ENCODE data around the gene USP33.
"Not testable (repeated sequence)": the region's sequence is repeated elsewhere in the genome, so short reads cannot be mapped to it uniquely, and the experiment has no call there.

Gene USP33

DNA sequence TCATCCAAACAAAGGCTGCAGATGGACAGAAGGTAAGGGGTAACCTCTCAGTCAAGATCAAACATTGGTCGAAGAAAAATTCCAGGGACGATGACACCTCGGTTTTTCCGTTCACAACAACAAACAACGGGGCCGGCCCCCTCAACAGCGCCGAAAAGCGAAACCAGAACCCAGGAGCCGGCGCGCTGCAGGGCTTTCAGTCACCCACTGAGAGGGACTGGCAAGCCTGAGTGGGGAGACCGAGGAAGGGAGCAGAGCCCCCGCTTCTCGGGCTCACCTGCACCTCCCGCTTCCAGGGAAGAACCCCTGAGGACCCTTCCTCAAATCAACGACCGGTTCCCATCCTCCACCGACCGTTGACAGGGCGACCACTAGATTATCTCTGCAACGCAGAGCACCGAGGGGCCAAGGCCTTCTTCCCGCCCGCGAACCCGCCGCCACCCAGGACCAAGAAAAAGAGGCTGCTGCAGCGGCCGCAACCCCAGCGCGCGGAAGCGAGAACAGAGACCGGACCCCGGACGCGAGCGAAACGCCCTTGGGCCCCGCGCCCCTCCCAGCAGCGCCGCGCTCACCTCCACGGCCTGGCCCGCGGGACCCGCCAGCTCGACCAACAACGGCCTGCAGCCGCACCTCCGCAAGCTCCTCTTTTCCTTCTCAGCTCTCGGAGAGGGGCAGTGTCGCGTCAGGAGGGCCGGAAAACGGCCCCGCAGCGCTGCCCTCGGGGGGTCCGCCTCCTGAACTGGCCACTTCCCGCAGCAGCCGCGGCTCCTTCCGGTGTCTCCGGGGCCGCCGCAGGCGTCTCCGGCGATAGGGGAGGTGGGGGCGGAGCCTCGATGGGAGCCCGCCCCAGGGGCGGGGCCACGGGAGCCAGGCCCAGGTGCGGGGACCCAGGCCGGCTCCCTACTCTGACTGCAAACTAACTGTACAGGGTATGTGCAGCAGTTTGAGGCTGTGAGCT lies at the start of gene USP33:
USP33 (minus strand) TSS at position 782 of the 958 bp plus-strand sequence. CDS start 18,155 bp downstream, outside the sequence.
- peak; percentile 90 for DNase-seq (ENCODE audit: low spot score)

DNA sequence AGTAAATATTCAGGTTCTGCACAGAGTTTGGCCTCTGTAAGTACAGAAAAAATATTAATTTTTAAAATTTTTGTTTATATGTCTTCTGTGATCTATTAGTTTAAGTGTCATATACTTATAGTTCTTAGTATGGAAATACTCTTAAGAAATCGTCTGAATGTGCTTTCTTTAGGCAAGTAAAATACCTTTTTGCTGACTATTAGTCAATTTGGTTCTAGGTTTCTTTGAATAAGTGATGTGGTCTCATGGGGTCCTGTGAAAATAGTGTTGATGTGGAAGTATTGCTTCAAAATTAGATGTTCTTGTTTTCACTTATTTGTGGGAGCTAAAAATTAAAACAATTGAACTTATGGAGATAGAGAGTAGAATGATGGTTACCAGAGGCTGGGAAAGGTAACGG lies 43.7 kb upstream of the USP33 start:
- no peak for DNase-seq (ENCODE audit: low spot score)

DNA sequence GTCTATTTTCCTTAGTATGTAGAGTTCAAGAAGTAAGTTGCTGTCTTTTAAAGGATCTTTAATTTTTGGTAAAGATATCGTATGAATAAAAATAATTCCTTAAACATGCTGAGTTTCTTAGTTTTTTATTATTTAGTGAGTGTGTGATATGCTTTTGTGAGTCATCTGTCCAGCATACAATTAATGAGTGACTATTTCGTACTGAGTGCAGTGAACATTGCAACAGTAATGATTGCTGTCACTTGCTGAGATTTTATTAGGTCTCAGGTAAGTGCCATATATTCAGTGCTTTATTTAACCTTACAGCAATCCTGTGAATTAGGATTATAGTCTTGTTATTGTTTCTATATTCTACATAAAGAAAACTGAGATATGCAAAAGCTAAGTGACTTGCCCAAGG lies 42.4 kb upstream of the USP33 start:
- DNase-seq (ENCODE audit: low spot score), result no peak

DNA sequence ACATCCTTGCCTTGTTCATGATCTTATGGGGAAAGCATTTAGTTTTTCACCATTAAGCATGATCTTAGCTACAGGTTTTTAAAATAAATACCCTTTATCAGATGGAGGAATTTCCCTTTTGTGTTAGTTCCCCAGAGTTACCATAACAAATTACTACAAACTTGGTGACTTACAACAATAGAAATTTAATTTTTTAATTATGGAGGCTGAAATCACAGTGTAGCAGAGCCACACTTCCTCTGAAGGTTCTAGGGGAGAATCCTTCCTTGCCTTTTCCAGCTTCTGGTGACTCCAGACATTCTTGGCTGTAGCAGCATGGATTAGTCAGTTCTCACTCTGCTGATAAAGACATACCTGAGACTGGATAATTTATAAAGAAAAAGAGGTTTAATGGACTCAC lies 38.3 kb upstream of the USP33 start:
- DNase-seq (ENCODE audit: low spot score), result no peak

DNA sequence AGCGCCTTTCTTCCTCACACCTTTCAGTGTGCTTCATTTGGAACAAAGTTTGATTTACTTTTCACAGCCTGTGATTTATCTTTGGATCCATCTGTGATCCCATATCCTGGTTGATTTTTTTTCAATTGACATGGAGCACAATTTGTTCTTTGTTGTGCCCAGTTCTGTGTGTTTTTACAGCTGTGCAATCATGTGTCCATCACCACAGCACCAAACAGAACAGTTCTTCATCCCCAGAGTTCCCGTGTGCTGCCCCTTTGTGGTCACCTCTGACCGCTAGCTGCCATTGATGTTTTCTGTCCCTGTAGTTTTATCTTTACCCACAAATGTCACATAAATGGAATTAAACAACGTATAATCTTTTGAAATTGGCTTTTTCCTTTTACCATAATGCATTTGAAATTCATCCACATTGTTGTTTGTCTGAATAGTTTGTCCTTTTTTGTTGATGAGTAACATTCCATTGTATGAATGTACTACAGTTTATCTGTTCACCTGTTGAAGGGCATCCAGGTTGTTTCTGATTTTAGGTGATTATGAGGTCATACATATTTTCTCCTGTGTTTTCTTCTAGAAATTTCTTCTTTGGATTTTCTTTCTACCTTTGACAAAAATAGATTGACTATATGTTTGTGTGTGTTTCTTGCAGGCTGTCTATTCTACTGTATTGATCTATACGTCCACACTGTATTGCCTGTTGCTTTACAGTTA lies 37.2 kb upstream of the USP33 start:
- no peak for DNase-seq (ENCODE audit: low spot score)

DNA sequence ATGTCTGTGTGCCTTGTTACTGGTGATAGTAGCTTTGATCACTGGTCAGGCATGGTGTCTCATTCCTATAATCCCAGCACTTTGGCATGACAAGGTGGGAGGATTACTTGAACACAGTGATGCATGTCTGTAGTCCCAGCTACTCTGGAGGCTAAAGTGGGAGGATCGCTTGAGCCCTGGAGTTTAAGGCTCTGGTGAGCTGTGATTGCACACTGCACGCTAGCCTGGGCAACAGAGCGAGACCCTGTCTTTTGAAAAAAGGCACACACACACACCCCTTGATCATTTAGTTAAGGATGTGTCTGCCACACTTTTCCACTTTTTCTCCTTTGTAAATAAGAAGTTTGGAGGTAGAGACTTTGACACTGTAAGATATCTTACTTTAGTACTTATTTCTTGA lies 34.9 kb upstream of the USP33 start:
- DNase-seq (ENCODE audit: low spot score), result no peak

DNA sequence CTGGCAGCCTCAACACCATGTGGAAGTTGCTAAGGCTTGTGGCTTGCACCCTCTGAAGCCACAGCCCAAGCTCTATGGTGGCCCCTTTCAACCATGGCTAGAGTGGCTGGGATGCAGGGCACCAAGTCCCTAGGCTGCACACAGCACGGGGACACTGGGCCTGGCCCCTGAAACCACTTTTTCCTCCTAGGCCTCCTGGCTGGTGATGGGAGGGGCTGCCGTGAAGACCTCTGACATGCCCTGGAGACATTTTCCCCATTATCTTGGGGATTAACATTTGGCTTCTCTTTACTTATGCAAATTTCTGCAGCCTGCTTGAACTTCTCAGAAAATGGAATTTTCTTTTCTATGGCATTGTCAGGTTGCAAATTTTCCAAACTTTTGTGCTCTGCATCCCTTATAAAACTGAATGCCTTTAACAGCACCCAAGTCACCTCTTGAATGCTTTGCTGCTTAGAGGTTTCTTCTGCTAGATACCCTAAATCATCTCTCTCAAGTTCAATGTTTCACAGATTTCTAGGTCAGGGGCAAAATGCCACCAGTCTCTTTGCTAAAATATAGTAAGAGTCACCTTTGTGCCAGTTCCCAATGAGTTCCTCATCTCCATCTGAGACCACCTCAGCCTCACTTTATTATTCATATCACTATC lies 26.6 kb upstream of the USP33 start:
- not testable (repeated sequence) for DNase-seq (ENCODE audit: low spot score)

DNA sequence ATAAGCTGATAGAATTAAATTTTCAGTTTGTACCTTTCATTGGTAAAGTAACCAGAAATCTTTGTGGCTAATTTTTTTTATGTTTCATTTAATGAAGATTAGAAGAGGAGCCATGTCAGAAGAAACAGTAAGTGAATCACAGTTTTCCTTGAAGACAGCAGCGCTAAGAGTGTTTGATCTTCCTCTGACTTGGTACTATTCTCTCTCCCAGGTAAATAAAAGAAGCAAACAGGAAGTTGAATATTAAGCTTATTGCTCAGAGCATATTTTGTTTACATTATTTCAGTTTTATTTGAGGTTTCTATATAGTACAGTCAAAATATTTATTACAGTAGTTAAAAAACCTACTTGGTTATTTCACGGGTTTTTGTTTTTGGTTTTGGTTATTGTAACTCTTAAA lies 23.5 kb upstream of the USP33 start:
- DNase-seq (ENCODE audit: low spot score), result no peak

DNA sequence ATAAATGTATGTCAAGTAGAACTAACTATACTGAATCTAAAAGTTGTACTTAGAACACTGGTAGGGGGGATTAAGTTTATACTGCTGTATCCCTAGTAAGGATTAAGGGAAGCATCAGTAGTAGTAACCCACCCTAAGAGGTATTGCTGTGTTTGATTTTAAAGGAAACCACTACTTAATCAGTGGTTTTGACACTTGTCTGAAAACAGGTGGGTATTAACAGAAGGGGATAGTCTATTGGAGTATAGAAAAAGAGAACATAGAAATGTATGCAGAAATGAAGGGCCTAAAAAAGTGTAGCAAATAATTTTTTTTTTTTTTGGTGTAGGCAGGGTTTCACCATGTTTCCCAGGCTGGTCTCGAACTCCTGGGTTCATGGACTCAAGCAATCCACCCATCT lies 22.0 kb upstream of the USP33 start:
- no peak for DNase-seq (ENCODE audit: low spot score)

DNA sequence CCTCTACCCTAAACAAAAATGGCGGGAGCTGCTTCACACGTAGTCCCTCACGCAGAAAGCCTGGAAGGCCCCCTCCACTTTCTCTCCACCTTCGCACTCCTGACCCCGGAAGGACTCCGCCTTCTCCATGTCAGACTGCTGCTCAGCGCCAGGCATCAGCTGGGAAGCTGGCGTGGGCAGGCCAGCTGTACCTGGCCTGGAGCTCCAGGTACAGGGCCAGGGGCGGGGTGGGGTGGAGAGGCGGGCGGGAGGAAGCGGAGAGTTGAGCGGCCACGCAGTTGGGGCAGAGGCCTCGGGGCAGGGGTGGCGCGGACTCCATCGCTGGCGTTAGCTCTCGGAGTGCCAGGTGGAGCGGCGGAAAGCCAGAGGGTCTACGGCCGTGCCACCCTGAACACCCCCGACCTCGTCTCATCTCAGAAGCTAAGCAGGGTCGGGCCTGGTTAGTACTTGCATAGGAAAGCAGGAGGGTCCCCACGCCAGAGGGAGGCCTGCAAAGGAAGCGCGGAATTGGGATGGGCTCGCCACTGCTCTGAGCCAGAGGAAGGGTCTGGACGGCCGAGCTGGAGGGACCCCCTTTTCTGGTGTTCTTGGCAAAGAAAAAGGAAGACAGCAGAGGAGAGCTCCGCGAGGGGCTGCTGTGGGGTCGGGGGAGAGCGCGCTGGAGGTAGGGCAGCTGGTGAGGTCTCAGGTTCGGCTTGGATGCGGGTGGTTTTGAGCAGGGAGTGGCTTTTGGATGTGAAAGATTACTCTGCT lies 20.1 kb upstream of the USP33 start, which contains the start of gene MIGA1:
MIGA1 (plus strand) TSS at position 121 of the 753 bp plus-strand sequence. CDS start 3,604 bp downstream, outside the sequence.
- DNase-seq (ENCODE audit: low spot score), result peak; percentile 87

DNA sequence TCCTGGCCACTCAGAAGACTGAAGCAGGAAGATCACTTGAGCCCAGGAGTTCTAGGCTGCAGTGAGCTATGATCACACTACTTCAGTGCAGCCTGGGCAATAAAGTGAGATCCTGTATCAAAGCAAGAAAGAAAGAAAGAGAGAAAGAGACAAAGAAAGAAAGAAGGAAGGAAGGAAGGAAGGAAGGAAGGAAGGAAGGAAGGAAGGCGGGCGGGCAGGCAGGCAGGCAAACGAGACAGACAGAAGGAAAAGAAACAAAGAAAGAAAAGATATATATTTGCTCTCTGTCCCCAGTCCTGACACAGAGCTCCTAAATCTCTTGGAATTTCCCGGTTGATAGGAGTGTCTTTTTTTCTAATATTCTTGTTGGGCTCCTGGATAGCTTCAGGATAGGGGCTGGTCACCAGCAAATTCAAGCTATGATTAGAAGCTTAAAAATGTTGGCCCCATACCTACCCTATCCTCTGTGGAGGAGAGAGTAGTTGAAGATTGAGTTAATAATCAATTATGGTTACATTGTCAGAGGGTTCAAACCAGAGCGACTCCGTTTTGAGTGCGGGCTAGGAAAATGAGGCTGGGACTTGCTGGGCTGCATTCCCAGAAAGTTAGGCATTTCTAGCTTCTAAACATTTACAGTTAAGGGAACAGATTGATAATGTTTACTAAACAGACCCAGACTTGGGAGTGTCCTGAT lies 16.5 kb upstream of the USP33 start:
- no peak for DNase-seq (ENCODE audit: low spot score)

DNA sequence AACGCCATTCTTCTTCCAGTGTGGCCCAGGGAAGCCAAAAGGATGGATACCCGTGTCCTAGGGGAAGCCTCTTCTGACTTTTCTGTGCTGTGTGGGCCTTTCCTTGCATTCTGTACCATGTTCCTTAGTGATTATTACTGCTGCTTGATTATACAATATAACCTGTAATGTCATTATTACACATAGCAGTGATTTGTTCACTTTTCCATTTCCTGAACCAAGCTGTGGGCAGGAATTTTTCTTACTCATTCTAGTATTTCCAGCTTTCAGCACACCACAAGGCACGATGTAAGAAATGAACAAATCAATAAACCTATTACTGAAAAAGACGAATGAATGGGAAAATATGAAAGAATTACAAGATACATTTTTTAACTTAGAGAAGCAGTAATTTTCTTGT lies 8.4 kb upstream of the USP33 start:
- no peak for DNase-seq (ENCODE audit: low spot score)

DNA sequence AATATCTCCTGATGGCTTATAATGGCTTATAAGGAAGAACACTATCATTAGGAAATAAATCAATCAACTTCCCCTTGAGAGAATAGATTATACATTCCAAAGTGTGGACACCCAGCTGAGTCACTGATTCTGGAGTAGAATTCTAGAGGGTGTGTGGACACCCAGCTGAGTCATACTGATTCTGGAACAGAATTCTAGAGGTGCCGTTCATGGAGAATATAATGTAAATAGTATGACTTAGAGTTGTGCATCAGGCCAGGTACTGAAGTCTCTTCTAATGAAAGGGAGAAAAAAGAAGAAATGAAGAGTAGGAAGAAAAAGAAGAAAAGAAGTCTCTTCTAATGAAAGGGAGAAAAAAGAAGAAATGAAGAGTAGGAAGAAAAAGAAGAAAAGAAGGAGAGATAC lies 2.4 kb upstream of the USP33 start:
- no peak for DNase-seq (ENCODE audit: low spot score)

DNA sequence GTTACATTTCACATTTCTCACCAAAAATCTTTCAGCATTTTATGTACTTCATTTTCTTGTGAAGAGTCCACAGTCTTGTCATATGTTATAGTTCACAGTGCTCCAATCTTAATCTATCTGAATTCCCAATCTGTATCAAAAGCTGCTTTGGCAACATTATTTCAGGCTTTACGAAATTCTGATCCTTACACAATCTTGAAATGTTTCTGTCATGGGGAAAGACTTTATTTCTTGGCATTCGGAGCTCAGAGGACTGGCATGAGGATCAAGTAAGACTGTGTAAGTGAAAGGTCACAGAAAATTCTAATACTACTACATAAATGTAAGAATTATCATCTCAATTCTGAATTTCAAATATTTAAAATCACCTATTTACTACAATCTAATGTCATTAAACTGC lies 2.0 kb downstream of the USP33 start:
- DNase-seq (ENCODE audit: low spot score), result no peak

DNA sequence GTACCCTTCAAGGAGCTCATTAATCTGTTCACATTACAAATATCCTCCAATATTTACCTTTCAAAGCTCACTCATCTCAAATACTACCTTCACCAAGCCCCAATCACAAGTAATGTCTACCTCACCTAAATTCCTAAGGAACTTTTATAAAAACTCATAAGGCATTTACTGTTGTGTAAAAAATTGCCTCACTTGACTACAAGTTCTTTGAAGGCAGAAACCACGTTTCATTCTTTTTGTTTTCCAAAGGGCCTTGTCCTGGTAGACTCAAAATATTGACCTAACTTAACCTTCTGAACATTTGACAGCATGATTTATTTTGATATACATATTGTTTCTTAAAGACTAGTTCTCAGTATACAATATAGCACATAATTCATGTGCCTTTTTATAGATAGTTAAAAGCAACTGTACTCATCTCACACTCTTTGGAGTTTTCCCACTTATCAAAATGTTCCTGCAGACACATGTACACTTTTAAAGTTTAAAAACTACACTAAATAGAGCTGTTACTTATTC lies 2.5 kb downstream of the USP33 start:
- DNase-seq (ENCODE audit: low spot score), result no peak

DNA sequence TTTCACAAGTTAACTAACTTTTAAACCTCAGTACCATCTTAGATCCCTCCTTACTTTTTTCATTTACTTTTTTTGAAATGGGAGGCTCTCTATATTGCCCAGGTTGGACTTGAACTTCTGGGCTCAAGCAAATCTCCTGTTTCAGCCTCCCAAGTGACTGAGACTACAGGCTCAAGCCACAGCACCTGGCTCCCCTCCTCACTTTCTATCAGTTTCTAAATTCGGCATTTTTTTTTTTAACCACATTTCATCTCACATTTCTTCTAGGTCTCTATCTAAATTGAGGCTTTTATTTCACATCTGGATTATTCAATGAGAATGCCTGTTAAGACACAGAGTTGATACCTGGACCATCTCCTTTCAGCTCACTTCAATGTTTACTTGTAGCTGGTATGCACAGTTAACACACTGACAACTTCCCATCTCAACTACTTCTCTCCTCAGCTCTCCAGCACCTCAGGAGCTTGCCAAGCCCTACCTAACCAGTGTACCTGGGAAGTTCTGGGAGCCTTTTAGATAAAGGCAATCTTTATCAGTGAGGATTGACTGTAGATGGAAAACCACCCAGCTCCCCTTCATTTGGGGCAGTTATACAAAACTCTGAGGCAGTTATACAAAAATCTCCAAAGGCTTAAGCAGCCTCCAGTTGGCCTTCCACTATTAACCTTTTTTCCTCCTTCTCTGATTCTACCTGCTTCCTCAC lies 3.4 kb downstream of the USP33 start:
- no peak for DNase-seq (ENCODE audit: low spot score)

DNA sequence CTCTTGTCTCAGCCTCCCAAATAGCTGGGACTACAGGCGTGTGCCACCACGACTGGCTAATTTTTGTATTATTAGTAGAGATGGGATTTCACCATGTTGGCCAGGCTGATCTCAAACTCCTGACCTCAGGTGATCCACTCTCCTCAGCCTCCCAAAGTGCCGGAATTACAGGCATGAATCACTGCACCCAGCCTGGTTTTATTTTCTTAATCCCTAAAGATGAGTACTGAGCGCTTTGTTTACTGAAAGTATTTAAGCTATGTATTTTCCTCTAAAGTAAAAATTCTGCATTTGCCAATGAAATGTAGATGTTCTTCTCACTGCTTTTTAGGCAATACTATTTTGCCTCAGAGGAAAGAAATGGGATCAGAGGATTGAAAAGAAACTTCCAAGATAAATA lies 10.2 kb downstream of the USP33 start:
- not testable (repeated sequence) for DNase-seq (ENCODE audit: low spot score)

DNA sequence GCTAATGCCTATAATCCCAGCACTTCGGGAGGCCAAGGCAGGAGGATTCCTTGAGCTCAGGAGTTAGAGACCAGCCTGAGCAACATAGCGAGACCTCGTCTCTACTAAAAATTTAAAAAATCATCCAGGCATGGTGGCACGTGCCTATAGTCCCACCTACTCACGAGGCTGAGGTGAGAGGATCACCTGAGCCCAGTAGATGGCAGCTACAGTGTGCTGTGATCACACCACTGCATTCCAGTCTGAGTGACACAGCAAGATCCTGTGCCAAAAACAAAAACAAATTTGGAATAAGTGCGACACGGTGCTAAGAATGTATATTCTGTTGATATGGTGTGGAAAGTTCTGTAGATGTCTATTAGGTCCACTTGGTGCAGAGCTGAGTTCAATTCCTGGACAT lies 15.1 kb downstream of the USP33 start:
- no peak for DNase-seq (ENCODE audit: low spot score)

DNA sequence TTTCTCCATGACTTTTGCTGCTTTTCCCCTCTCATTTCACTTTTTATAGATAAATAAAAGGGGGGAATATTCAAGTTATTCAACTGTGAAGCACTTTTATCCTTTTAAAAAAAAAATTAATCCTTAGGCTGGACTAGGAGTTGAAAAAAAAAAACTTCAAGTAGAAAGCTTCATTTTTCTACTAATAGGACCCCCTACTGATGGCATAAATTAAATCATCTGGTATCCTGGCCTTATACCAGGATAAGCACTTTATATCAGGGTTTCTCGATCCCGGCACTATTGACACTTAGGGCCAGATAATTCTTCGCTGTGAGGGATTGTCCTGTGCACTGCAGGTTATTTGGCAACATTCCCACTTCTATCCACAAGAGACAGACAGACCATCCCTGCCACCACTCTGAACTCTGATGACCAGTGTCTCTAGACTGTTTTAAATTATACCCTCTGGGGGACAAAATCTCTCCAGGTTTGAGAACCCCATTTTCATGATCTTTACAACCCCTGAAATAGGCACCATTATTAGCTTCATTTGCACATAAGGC lies 17.6 kb downstream of the USP33 start:
- DNase-seq (ENCODE audit: low spot score), result no peak

DNA sequence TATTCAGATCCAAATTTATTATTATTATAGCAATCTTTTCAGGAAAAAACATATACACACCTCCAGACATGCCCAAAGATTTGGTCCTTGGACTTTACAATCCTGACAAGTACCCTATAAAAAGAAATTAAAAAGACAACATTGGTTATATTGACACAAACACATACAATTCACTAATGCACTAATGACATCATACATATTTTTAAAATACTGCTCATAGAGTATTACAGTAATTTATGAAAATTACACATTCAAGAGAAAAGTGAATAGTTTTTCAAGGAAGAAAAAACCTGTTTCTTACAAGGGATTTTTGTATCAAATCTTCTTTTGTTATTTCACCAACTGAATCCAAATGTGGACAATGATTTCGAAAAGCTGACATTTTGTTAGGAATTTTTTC lies 18.3 kb downstream of the USP33 start:
- no peak for DNase-seq (ENCODE audit: low spot score)
